Transverse colon (tissue), 4 donors: ENCODE data around the gene NOTCH2.
"Not testable (repeated sequence)": the region's sequence is repeated elsewhere in the genome, so short reads cannot be mapped to it uniquely, and the experiment has no call there.

ENCODE experiments used
- EP300 ChIP-seq: sonication (generic); formaldehyde crosslinking; IDR thresholded peaks from one replicate; pipeline ENCODE4 v1.6.1; 2017; ENCODE audit warnings: antibody characterized with exemption, low read depth
- POLR2AphosphoS5 ChIP-seq, 3 donors: sonication (generic); formaldehyde crosslinking; IDR thresholded peaks; one replicate each; pipeline ENCODE4 v1.6.1; 2016; ENCODE audit warnings: antibody characterized with exemption in 3 of 3
- TF ChIP-seq, protein P1 (sequence below), 5 experiments: fragments of 200-600 bp in 3 of 5; fragments of 450-650 bp in 2 of 5; sonication (generic) in 3 of 5; IDR thresholded peaks; 1 replicate in 2 of 5; 2 replicates in 3 of 5; pipeline ENCODE4 v1.5.1; 2016 to 2017; ENCODE audit warnings: antibody characterized with exemption in 5 of 5, inconsistent platforms in 3 of 5, mild to moderate bottlenecking in 2 of 5, moderate library complexity in 1 of 5

GRCh38 chr1:120109656-120110055, 40.2 kb upstream of the NOTCH2 start:
- TF ChIP-seq, protein P1, sequence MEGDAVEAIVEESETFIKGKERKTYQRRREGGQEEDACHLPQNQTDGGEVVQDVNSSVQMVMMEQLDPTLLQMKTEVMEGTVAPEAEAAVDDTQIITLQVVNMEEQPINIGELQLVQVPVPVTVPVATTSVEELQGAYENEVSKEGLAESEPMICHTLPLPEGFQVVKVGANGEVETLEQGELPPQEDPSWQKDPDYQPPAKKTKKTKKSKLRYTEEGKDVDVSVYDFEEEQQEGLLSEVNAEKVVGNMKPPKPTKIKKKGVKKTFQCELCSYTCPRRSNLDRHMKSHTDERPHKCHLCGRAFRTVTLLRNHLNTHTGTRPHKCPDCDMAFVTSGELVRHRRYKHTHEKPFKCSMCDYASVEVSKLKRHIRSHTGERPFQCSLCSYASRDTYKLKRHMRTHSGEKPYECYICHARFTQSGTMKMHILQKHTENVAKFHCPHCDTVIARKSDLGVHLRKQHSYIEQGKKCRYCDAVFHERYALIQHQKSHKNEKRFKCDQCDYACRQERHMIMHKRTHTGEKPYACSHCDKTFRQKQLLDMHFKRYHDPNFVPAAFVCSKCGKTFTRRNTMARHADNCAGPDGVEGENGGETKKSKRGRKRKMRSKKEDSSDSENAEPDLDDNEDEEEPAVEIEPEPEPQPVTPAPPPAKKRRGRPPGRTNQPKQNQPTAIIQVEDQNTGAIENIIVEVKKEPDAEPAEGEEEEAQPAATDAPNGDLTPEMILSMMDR (IDR thresholded peaks at IDR 0.05), result not testable (repeated sequence)
- not testable (repeated sequence) for TF ChIP-seq EP300; POLR2AphosphoS5 (IDR thresholded peaks at IDR 0.05)
